Measurements from ENCODE around the gene ETFRF1.

ETFRF1 gene

GRCh38 chr12:25251769-25252168 lies 56.7 kb downstream of the ETFRF1 start:
- H3K9me3 ChIP-seq (ENCODE audit: control insufficient read depth, low read length): no peaks in the 10 kb centered on the region
- H3K4me1 ChIP-seq (ENCODE audit: control insufficient read depth, insufficient read depth, low read length): peaks cover 9% of the 10 kb centered on the region
- peak overlapping the region; percentile 91 for H3K4me3 ChIP-seq (ENCODE audit: low read length)
- H3K9ac ChIP-seq (ENCODE audit: low read length): peak overlapping the region; percentile 81
- no peak for DNase-seq (ENCODE audit: low read depth)
- H3K36me3 ChIP-seq (ENCODE audit: control insufficient read depth, insufficient read depth, low read length, severe bottlenecking): no peaks in the 10 kb centered on the region
- H3K27me3 ChIP-seq (replicated peaks; ENCODE audit: control insufficient read depth, insufficient read depth, low read length): no peaks in the 10 kb centered on the region

DNA sequence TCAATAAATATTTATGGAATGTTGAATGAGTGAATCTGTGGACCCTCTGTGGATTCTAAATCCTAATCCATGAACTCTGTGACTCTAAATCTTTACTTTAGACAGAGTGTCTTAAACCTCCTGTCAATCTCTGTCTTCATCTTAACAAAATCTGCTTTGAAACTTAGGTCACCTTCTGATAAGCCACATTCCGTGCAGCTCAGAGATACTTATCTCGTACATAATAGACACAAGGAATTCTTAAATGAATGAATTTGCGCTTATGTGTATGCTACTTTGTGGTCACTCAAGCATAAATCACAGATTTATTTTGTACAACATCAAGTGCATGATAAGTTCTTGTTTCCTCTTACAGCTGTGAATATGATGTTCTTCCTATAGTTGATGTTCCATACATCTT lies 57.9 kb downstream of the ETFRF1 start:
- H3K36me3 ChIP-seq (ENCODE audit: control insufficient read depth, insufficient read depth, low read length, severe bottlenecking): no peaks in the 10 kb centered on the region
- no peak overlapping the region for H3K9ac ChIP-seq (ENCODE audit: low read length)
- no peaks in the 10 kb centered on the region for H3K9me3 ChIP-seq (ENCODE audit: control insufficient read depth, low read length)
- H3K4me3 ChIP-seq (ENCODE audit: low read length): no peak overlapping the region
- DNase-seq (ENCODE audit: low read depth): no peak
- no peaks in the 10 kb centered on the region for H3K27me3 ChIP-seq (replicated peaks; ENCODE audit: control insufficient read depth, insufficient read depth, low read length)
- peaks cover 5% of the 10 kb centered on the region for H3K4me1 ChIP-seq (ENCODE audit: control insufficient read depth, insufficient read depth, low read length)

DNA sequence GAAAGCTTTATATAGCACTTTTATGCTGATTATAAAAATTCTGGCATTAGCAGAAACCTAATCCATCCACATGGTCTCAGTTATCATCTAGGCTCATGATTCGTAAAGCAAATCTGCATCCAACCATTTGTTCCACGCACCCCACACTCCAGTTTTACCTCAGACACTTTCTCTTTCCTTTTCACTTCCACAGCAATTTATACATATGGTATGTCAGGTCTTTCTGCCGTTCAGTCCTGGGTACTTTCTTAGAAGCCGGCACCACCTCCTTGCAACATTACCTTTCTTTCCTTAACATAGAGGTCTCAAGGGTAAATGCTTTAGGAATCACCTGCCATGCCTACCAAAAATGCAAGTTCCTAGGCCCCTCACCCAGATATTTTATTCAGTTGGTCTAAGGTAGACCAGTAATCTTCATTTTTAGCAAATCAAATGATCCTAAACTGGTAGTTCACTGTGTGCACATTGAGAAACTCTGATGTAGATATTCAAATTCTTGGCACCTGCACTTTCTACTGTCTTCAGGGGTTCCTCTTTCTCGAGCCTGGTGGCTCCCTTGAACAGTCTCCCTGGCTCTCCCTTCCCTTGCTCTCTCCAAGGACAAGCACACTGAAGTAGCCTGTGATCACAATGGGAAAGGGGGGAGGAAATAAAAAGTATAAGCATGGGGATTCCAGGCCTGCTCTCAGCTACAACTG lies 58.5 kb downstream of the ETFRF1 start:
- H3K9me3 ChIP-seq (ENCODE audit: control insufficient read depth, low read length): no peaks in the 10 kb centered on the region
- no peaks in the 10 kb centered on the region for H3K36me3 ChIP-seq (ENCODE audit: control insufficient read depth, insufficient read depth, low read length, severe bottlenecking)
- H3K4me3 ChIP-seq (ENCODE audit: low read length): no peak overlapping the region
- no peaks in the 10 kb centered on the region for H3K27me3 ChIP-seq (replicated peaks; ENCODE audit: control insufficient read depth, insufficient read depth, low read length)
- H3K9ac ChIP-seq (ENCODE audit: low read length): no peak overlapping the region
- H3K4me1 ChIP-seq (ENCODE audit: control insufficient read depth, insufficient read depth, low read length): peaks cover 5% of the 10 kb centered on the region
- no peak for DNase-seq (ENCODE audit: low read depth)

DNA sequence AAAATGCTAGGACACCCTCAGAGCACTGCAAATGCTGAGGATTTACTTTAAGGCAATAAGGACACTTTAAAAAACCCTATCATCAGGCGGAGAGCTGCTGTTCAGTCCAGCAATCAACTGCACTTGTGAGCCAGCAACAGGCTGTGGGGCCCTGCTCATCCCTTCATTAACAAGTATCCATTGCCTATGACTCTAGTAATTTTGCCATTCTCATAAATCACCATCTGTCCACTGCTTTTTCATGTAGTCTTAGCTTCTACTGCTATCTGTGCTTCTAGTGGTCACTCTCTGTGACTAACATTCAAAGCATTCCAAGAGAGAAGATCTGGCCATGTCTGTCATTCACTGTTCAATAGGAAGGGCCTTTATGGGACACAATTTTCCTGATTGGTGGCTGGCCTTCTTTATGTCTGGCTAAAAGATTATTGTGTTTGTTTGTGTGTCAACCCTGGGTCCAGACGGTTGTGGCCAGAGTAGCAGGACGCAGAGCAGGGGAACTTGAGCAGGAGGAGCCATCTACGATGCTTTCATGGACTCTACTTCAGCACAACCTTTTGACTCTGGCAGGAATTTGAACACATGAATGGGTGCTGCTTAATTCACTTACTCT lies 59.3 kb downstream of the ETFRF1 start:
- no peaks in the 10 kb centered on the region for H3K36me3 ChIP-seq (ENCODE audit: control insufficient read depth, insufficient read depth, low read length, severe bottlenecking)
- no peaks in the 10 kb centered on the region for H3K27me3 ChIP-seq (replicated peaks; ENCODE audit: control insufficient read depth, insufficient read depth, low read length)
- no peak for DNase-seq (ENCODE audit: low read depth)
- no peak overlapping the region for H3K9ac ChIP-seq (ENCODE audit: low read length)
- H3K9me3 ChIP-seq (ENCODE audit: control insufficient read depth, low read length): no peaks in the 10 kb centered on the region
- peaks cover 5% of the 10 kb centered on the region for H3K4me1 ChIP-seq (ENCODE audit: control insufficient read depth, insufficient read depth, low read length)
- H3K4me3 ChIP-seq (ENCODE audit: low read length): no peak overlapping the region
